HEK293 (cell line): ENCODE data around the gene ZNF101.

ENCODE experiments used
- HOXA7 ChIP-seq: sonication (generic); formaldehyde crosslinking; IDR thresholded peaks from 2 replicates; pipeline ENCODE4 v1.8.1; 2022; ENCODE audit warnings: missing genetic modification reagents, borderline replicate concordance
- ZNF16 ChIP-seq: fragments of 450-650 bp; formaldehyde crosslinking; IDR thresholded peaks from 2 replicates; pipeline ENCODE4 v1.5.1; 2016; ENCODE audit warnings: low read depth, missing biosample characterization, missing genetic modification characterization
- ZNF239 ChIP-seq: fragments of 450-650 bp; formaldehyde crosslinking; IDR thresholded peaks from 2 replicates; pipeline ENCODE4 v1.5.1; 2016; ENCODE audit warnings: missing biosample characterization, missing genetic modification characterization
- ZNF24 ChIP-seq: fragments of 450-650 bp; formaldehyde crosslinking; IDR thresholded peaks from 2 replicates; pipeline ENCODE4 v1.5.1; 2016; ENCODE audit warnings: missing biosample characterization, missing genetic modification characterization
- ZNF768 ChIP-seq: fragments of 450-650 bp; formaldehyde crosslinking; IDR thresholded peaks from 2 replicates; pipeline ENCODE4 v1.5.1; 2018; ENCODE audit warnings: missing biosample characterization, mild to moderate bottlenecking, missing genetic modification characterization
- ZNF777 ChIP-seq: fragments of 450-650 bp; formaldehyde crosslinking; IDR thresholded peaks from 2 replicates; pipeline ENCODE4 v1.5.1; 2017; ENCODE audit warnings: missing biosample characterization, missing genetic modification characterization, borderline replicate concordance
- ZNF785 ChIP-seq: fragments of 450-650 bp; formaldehyde crosslinking; IDR thresholded peaks from 2 replicates; pipeline ENCODE4 v1.5.1; 2016; ENCODE audit warnings: missing biosample characterization, missing genetic modification characterization
- TF ChIP-seq, protein P1 (sequence below): fragments of 450-650 bp; formaldehyde crosslinking; IDR thresholded peaks from 2 replicates; pipeline ENCODE4 v1.5.1; 2016; ENCODE audit warnings: missing biosample characterization, missing genetic modification characterization
- TF ChIP-seq, protein P2 (sequence below): fragments of 450-650 bp; formaldehyde crosslinking; IDR thresholded peaks from 2 replicates; pipeline ENCODE4 v1.5.1; 2017; ENCODE audit warnings: missing biosample characterization, missing genetic modification characterization
- TF ChIP-seq, protein P3 (sequence below): IDR thresholded peaks from 2 replicates; pipeline ENCODE4 v1.6.1; 2011; ENCODE audit warnings: mild to moderate bottlenecking, low read depth, low read length, borderline replicate concordance
- TF ChIP-seq, protein P4 (sequence below): fragments of 450-650 bp; formaldehyde crosslinking; IDR thresholded peaks from 2 replicates; pipeline ENCODE4 v1.5.1; 2016; ENCODE audit warnings: missing biosample characterization, missing genetic modification characterization
- TF ChIP-seq, protein P5 (sequence below): fragments of 450-650 bp; formaldehyde crosslinking; IDR thresholded peaks from 2 replicates; pipeline ENCODE4 v1.5.0; 2017; ENCODE audit warnings: missing biosample characterization, missing genetic modification characterization, borderline replicate concordance

DNA sequence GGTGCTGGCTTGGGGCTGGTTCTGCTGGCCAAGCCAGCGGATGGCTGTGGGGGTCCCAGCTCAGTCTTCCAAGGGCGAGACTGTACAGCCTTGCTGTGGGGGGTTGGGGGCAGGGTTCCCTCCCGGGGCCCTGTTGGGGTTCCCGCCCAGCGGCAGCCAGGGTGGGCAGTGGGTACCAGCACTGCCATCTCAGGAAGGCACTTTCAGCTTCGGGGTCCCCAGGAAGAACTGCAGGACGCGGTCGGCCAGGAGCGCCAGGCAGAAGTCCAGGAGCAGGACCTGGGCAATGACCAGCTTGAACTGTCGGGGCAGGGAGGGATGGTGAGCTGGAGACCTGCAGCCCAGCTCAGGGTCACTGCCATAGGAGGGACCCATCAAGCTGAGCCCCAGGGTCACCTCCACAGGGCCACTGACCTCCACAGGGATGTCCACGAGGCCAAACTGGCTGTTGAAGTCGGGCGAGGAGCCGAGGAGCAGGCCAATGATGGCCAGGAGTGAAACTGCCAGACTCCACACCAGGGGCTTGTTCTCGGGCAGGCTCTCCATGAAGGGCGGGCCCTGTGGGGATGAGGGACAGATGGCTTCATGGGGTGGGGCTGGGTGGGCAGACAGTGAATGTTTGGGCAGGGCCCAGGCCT lies 23.3 kb upstream of the ZNF101 start:
- TF ChIP-seq, protein P1, sequence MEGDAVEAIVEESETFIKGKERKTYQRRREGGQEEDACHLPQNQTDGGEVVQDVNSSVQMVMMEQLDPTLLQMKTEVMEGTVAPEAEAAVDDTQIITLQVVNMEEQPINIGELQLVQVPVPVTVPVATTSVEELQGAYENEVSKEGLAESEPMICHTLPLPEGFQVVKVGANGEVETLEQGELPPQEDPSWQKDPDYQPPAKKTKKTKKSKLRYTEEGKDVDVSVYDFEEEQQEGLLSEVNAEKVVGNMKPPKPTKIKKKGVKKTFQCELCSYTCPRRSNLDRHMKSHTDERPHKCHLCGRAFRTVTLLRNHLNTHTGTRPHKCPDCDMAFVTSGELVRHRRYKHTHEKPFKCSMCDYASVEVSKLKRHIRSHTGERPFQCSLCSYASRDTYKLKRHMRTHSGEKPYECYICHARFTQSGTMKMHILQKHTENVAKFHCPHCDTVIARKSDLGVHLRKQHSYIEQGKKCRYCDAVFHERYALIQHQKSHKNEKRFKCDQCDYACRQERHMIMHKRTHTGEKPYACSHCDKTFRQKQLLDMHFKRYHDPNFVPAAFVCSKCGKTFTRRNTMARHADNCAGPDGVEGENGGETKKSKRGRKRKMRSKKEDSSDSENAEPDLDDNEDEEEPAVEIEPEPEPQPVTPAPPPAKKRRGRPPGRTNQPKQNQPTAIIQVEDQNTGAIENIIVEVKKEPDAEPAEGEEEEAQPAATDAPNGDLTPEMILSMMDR: no peak
- no peak for TF ChIP-seq ZNF785 (tag by site-specific recombination)
- TF ChIP-seq, protein P2, sequence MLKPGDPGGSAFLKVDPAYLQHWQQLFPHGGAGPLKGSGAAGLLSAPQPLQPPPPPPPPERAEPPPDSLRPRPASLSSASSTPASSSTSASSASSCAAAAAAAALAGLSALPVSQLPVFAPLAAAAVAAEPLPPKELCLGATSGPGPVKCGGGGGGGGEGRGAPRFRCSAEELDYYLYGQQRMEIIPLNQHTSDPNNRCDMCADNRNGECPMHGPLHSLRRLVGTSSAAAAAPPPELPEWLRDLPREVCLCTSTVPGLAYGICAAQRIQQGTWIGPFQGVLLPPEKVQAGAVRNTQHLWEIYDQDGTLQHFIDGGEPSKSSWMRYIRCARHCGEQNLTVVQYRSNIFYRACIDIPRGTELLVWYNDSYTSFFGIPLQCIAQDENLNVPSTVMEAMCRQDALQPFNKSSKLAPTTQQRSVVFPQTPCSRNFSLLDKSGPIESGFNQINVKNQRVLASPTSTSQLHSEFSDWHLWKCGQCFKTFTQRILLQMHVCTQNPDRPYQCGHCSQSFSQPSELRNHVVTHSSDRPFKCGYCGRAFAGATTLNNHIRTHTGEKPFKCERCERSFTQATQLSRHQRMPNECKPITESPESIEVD: no peak
- no peak for TF ChIP-seq ZNF24 (tag by site-specific recombination)
- TF ChIP-seq ZNF16: no peak
- no peak for TF ChIP-seq ZNF777 (tag by site-specific recombination)
- TF ChIP-seq, protein P3, sequence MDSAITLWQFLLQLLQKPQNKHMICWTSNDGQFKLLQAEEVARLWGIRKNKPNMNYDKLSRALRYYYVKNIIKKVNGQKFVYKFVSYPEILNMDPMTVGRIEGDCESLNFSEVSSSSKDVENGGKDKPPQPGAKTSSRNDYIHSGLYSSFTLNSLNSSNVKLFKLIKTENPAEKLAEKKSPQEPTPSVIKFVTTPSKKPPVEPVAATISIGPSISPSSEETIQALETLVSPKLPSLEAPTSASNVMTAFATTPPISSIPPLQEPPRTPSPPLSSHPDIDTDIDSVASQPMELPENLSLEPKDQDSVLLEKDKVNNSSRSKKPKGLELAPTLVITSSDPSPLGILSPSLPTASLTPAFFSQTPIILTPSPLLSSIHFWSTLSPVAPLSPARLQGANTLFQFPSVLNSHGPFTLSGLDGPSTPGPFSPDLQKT: no peak
- TF ChIP-seq ZNF239: no peak
- TF ChIP-seq, protein P4, sequence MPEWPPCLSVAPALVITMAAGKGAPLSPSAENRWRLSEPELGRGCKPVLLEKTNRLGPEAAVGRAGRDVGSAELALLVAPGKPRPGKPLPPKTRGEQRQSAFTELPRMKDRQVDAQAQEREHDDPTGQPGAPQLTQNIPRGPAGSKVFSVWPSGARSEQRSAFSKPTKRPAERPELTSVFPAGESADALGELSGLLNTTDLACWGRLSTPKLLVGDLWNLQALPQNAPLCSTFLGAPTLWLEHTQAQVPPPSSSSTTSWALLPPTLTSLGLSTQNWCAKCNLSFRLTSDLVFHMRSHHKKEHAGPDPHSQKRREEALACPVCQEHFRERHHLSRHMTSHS: no peak
- no peak for TF ChIP-seq HOXA7 (CRISPR knock-in tag)
- TF ChIP-seq, protein P5, sequence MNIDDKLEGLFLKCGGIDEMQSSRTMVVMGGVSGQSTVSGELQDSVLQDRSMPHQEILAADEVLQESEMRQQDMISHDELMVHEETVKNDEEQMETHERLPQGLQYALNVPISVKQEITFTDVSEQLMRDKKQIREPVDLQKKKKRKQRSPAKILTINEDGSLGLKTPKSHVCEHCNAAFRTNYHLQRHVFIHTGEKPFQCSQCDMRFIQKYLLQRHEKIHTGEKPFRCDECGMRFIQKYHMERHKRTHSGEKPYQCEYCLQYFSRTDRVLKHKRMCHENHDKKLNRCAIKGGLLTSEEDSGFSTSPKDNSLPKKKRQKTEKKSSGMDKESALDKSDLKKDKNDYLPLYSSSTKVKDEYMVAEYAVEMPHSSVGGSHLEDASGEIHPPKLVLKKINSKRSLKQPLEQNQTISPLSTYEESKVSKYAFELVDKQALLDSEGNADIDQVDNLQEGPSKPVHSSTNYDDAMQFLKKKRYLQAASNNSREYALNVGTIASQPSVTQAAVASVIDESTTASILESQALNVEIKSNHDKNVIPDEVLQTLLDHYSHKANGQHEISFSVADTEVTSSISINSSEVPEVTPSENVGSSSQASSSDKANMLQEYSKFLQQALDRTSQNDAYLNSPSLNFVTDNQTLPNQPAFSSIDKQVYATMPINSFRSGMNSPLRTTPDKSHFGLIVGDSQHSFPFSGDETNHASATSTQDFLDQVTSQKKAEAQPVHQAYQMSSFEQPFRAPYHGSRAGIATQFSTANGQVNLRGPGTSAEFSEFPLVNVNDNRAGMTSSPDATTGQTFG: no peak
- TF ChIP-seq ZNF768: no peak
